Hepatic stellate cell (primary cell): ENCODE results near the gene TMED4.
"Not testable (repeated sequence)": the region's sequence is repeated elsewhere in the genome, so short reads cannot be mapped to it uniquely, and the experiment has no call there.

ENCODE experiments used
- DNase-seq: peaks from one replicate; pipeline ENCODE4 v3.0.0; 2011; ENCODE audit warnings: low spot score

The TMED4 gene

GRCh38 chr7:44607141-44608068, 25.4 kb upstream of the TMED4 start:
- DNase-seq = no peak

GRCh38 chr7:44606341-44607140, 24.5 kb upstream of the TMED4 start, which contains the start of gene OGDH:
OGDH (plus strand) TSS chr7:44606627; CDS start chr7:44624344, 17,717 bp downstream.
- peak; percentile 99 for DNase-seq

- DNase-seq = no peak
Observed at GRCh38 chr7:44604941-44605340, 22.9 kb upstream of the TMED4 start.

DNA sequence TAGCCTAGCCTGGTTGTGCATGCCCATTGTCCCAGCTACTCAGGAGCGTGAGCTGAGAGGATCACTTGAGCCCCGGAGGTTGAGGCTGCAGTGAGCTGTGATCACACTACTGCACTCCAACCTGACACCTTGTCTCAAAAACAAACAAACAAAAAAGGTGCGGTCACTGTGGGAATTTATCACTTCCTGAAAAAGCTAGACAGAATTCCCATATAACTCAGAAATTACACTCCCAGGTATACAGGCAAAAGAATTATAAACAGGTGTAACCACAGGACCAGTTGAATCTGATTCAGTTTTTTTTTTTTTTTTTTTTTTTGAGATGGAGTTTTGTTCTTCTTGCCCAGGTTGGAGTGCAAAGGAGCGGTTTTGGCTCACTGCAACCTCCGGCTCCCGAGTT, 21.2 kb upstream of the TMED4 start:
- no peak for DNase-seq

GRCh38 chr7:44602576-44602910, 20.5 kb upstream of the TMED4 start:
- DNase-seq = no peak

GRCh38 chr7:44599222-44599621, 17.2 kb upstream of the TMED4 start:
- no peak for DNase-seq

- DNase-seq = not testable (repeated sequence)
Observed at GRCh38 chr7:44597181-44597580, 15.2 kb upstream of the TMED4 start.

DNA sequence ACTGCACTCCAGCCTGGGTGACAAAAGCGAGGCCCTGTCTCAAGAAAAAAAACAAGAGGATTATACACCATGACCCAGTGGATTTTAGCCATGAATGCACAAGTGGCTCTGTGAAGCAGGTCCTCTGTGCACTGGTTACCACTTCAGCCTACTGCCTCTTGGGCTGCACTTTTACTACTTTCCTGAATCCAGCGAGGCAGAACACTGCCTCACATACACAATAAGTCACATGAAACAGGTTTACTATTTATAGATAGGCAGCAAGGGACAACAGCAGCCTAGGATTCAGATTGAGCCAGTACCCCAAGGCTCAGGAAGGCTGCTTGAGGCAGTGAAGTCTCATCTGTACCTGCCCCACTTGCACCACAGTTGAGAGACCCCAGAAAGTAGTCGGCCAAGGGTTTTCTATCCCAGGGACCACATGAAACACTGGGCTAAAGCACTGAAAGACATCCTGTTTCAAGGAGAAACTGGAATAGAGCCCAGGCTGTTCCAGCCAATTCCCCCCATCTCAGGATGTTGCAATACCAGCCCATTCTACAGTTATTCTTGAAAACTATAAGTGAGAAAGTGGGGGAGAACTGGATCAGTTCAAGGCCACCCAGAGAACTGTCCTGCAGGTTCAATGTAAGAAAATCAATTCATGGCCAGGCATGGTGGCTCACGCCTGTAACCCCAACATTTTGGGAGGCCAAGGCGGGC, 14.1 kb upstream of the TMED4 start:
- DNase-seq = no peak

DNA sequence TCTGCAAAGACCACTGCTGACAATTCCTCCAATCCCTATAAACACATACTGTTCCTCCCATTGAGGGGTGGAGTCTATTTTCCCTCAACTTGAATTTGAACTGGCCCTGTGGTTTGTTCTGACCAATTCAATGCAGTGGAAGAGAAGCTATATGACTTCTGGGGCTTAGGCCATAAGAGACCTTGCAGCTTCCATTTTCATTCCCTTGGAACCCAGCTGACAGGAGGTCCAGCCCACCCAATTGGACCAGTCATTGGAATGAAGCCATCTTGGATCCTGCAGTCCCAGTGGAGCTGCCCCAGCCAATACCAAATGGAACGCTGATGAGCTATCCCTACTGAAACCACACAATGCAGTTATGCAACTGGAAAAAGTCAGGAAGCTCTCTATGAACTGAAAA, 8.9 kb upstream of the TMED4 start:
- DNase-seq = no peak

- no peak for DNase-seq
Observed at GRCh38 chr7:44587843-44588711, 6.0 kb upstream of the TMED4 start.

GRCh38 chr7:44583146-44583865, 1.3 kb upstream of the TMED4 start:
- no peak for DNase-seq

GRCh38 chr7:44580945-44581878, 819 bp downstream of the TMED4 start:
- peak; percentile 18 for DNase-seq

DNA sequence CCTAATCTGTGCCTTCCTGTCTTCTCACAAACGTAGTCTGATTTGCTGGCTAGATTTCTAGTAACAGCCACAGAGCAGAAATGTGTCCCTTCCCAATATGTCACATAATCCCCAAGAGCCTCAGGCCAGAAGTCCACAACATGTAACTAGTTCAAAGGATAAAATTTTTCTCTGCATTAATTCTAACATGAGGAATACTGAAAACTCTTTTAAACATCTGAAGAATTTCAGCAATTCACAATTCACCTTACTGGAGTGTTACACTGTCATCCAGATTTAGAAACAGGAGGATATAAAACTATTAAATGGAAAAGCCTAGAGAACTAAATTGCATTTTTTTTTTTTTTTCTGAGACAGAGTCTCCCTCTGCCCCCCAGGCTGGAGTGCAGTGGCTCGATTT, 5.8 kb downstream of the TMED4 start:
- no peak for DNase-seq

GRCh38 chr7:44575054-44575453, 7.0 kb downstream of the TMED4 start:
- no peak for DNase-seq

DNA sequence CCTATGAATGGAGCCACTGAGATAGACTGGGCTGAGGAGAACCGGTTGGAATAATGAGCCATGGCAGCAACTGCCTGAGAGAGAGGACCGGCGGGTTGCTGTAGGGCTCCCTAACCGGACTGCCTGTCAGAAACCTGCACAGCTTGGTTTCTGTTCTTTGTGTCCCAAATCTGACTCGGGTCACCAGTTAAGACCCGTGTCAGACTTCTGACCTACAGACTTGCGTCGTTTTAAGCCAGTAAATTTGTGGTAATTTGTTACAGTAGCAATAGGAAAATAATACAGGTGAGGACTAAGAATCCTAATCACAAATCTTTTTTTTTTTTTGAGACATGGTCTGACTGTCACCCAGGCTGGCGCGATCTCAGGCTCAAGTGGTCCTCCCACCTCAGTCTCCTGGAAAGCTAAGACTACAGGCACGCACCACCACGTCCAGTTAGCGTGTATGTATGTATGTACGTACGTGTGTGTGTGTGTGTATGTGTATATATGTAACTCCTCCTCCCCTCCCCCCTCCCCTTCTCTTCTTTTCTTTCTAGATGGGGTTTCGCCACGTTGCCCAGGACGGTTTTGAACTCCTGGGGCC, 7.7 kb downstream of the TMED4 start:
- peak; percentile 12 for DNase-seq

GRCh38 chr7:44573464-44574286, 8.4 kb downstream of the TMED4 start, which contains the start of gene DDX56:
DDX56 (minus strand) TSS chr7:44573908; CDS start chr7:44573895, 13 bp downstream.
- peak; percentile 99 for DNase-seq

DNA sequence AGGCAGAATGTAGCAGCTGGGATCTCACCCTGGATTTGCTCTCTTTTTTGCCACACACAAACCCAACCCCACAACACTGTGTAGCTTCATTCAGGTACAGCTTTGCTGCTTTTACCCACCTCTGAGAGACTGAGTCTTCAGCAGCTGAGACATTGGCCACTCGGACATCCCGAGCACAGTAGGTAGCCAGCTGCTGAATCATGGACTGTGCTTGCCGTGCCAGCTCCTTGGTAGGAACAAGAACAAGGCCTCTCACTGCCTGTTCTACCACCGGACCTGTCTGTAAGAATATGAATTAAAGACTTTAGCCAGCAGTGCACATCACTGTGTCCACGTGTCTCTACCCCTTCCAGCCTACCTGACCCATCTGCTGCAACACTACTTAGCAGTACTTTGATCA, 9.3 kb downstream of the TMED4 start:
- no peak for DNase-seq

DNA sequence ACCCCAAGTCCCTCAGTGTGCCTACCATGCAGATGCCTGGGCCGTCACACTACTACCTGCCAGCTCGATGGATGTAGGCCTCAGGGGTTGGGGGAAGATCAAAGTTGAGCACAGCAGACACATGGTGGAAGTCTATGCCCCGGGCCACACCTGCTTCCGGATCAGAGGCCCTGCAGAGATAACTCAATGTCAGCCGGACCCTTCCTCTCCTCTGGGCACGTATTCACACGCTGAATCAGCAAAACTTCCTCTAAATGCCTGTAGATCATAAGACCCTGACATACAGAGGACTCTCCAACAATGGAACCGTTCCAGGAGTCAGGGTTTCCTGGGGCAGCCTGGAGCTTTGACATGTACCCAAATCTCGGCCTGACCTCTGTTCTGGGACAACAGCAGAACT, 12.1 kb downstream of the TMED4 start:
- DNase-seq = no peak
